Trophoblast cell (in vitro differentiated cells and primary cell): Measurements from ENCODE around the gene SLC45A3. TPM values are rescaled to one million over a fixed set of nuclear protein-coding genes. Genes with fewer than 3 reads are reported as not detected.
"Not testable (repeated sequence)": the region's sequence is repeated elsewhere in the genome, so short reads cannot be mapped to it uniquely, and the experiment has no call there.

Experiments used
- DNase-seq, 2 donors: peaks; one replicate each; pipeline ENCODE4 v3.0.0-alpha.2; 2016
- H2AFZ ChIP-seq: 2 replicates; pipeline ENCODE4 v1.6.1; 2013; ENCODE audit warnings: low read length, moderate library complexity, mild to moderate bottlenecking; ENCODE audit not compliant: insufficient read depth, poor library complexity
- H2AK5ac ChIP-seq: 2 replicates; pipeline ENCODE4 v1.6.1; 2013; ENCODE audit warnings: mild to moderate bottlenecking, low read length
- H2BK120ac ChIP-seq: 2 replicates; pipeline ENCODE4 v1.6.1; 2013; ENCODE audit warnings: low read length, mild to moderate bottlenecking, moderate library complexity; ENCODE audit not compliant: insufficient read depth, poor library complexity
- H2BK12ac ChIP-seq: 2 replicates; pipeline ENCODE4 v1.6.1; 2013; ENCODE audit warnings: mild to moderate bottlenecking, low read length, moderate library complexity
- H2BK5ac ChIP-seq: 2 replicates; pipeline ENCODE4 v1.6.1; 2013; ENCODE audit warnings: low read length, low read depth, moderate library complexity, mild to moderate bottlenecking; ENCODE audit not compliant: poor library complexity
- H3K14ac ChIP-seq: 2 replicates; pipeline ENCODE4 v1.6.1; 2013; ENCODE audit warnings: mild to moderate bottlenecking, low read length
- H3K18ac ChIP-seq: 2 replicates; pipeline ENCODE4 v1.6.1; 2013; ENCODE audit warnings: mild to moderate bottlenecking, low read length
- H3K23ac ChIP-seq: 2 replicates; pipeline ENCODE4 v1.6.1; 2013; ENCODE audit warnings: low read length
- H3K27ac ChIP-seq: 2 replicates; pipeline ENCODE4 v1.5.1; 2013; ENCODE audit warnings: low read depth, mild to moderate bottlenecking, inconsistent platforms, low read length, moderate library complexity
- H3K27me3 ChIP-seq: 2 replicates; pipeline ENCODE4 v1.6.1; 2013; ENCODE audit warnings: inconsistent platforms, mild to moderate bottlenecking, low read length, moderate library complexity; ENCODE audit not compliant: insufficient read depth
- H3K36me3 ChIP-seq, 2 experiments: 1 replicate in 1 of 2; 2 replicates in 1 of 2; pipeline ENCODE4 v1.6.1; 2013; ENCODE audit warnings: low read length in 2 of 2, mild to moderate bottlenecking in 2 of 2, moderate library complexity in 1 of 2; ENCODE audit not compliant: insufficient read depth in 2 of 2, control insufficient read depth in 1 of 2
- H3K4ac ChIP-seq: 2 replicates; pipeline ENCODE4 v1.6.1; 2013; ENCODE audit warnings: low read depth, mild to moderate bottlenecking, low read length, moderate library complexity
- H3K4me1 ChIP-seq, 2 experiments: 1 replicate in 1 of 2; 2 replicates in 1 of 2; pipeline ENCODE4 v1.6.1; 2013; ENCODE audit warnings: low read length in 2 of 2, mild to moderate bottlenecking in 2 of 2, moderate library complexity in 1 of 2; ENCODE audit not compliant: insufficient read depth in 2 of 2, control insufficient read depth in 1 of 2
- H3K4me2 ChIP-seq: 2 replicates; pipeline ENCODE4 v1.6.1; 2013; ENCODE audit warnings: inconsistent platforms, mild to moderate bottlenecking, low read length, moderate library complexity
- H3K4me3 ChIP-seq: 2 replicates; pipeline ENCODE4 v1.5.1; 2013; ENCODE audit warnings: mild to moderate bottlenecking, low read depth, low read length, inconsistent platforms
- H3K79me1 ChIP-seq: one replicate; pipeline ENCODE4 v1.6.1; 2013; ENCODE audit warnings: low read length
- H3K79me2 ChIP-seq: 2 replicates; pipeline ENCODE4 v1.6.1; 2013; ENCODE audit warnings: low read length, mild to moderate bottlenecking; ENCODE audit not compliant: control insufficient read depth, insufficient read depth, poor library complexity
- H3K9ac ChIP-seq: 2 replicates; pipeline ENCODE4 v1.6.1; 2013; ENCODE audit warnings: mild to moderate bottlenecking, low read length
- H3K9me3 ChIP-seq: 2 replicates; pipeline ENCODE4 v1.6.1; 2013; ENCODE audit warnings: low read depth, mild to moderate bottlenecking, control low read depth, inconsistent platforms, low read length; ENCODE audit not compliant: insufficient read depth
- H4K12ac ChIP-seq: 2 replicates; pipeline ENCODE4 v1.6.1; 2013; ENCODE audit warnings: low read depth, mild to moderate bottlenecking, low read length, moderate library complexity
- H4K8ac ChIP-seq: 2 replicates; pipeline ENCODE4 v1.6.1; 2013; ENCODE audit warnings: low read depth, mild to moderate bottlenecking, low read length, moderate library complexity
- H4K91ac ChIP-seq: one replicate; pipeline ENCODE4 v1.6.1; 2013; ENCODE audit warnings: low read depth, mild to moderate bottlenecking, low read length, moderate library complexity
- WGBS: extraction: QIAGEN DNeasy Blood & Tissue Kit; methylation state at CpG from one replicate; pipeline ENCODE4 v1.1.7; 2013; ENCODE audit warnings: missing lambda C conversion rate; ENCODE audit not compliant: insufficient read length, insufficient coverage; ENCODE audit errors: extremely low coverage; 5-methylcytosine and 5-hydroxymethylcytosine counted together
- polyA plus RNA-seq: library from polyadenylated mRNA; stranded (reverse); fragments of 200-250 nt; gene quantifications from 2 replicates; pipeline ENCODE4 v1.2.3, GENCODE V29; 2013

SLC45A3 gene, protein sequence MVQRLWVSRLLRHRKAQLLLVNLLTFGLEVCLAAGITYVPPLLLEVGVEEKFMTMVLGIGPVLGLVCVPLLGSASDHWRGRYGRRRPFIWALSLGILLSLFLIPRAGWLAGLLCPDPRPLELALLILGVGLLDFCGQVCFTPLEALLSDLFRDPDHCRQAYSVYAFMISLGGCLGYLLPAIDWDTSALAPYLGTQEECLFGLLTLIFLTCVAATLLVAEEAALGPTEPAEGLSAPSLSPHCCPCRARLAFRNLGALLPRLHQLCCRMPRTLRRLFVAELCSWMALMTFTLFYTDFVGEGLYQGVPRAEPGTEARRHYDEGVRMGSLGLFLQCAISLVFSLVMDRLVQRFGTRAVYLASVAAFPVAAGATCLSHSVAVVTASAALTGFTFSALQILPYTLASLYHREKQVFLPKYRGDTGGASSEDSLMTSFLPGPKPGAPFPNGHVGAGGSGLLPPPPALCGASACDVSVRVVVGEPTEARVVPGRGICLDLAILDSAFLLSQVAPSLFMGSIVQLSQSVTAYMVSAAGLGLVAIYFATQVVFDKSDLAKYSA
- 1.7 and 1.8 TPM in 2 replicates for polyA plus RNA-seq

- WGBS = no CpG with 5 or more reads among the region's 86 CpGs
- no peak for DNase-seq
- peak within 1 kb of the TSS; percentile 28 for H3K18ac ChIP-seq
Observed at GRCh38 chr1:205680073-205680851, at the start of gene SLC45A3. Gene SLC45A3 (minus strand): TSS chr1:205680509. CDS start chr1:205664656, 15,853 bp downstream.

DNA sequence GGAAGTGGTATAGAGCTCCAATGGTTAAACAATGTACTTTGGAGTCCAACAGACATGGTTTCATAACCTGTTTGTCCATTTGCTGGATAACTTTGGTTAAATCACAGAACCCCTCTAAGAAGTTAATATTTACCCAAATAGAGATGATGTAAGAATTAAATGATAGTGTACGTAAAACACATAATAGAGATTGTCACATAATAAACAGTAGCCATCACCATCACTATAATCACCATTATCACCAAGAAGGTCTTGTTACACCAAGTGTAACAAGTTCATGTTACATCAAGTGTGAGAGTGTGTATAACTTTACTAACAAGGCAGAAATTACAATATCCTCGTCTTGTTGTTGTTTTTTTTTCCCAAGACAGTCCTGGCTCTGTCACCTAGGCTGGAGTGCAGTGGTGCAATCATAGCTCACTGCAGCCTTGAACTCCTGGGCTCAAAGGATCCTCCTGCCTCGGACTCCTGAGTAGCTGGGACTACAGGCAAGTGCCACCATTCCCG lies 46.4 kb upstream of the SLC45A3 start:
- H3K79me1 ChIP-seq = no peaks in the 10 kb centered on the region
- DNase-seq = no peak
- H3K23ac ChIP-seq = no peak overlapping the region
- no peak overlapping the region for H3K18ac ChIP-seq
- H3K4me3 ChIP-seq = no peak overlapping the region
- H3K4ac ChIP-seq = no peak overlapping the region
- H2BK120ac ChIP-seq = no peak overlapping the region
- H2BK5ac ChIP-seq = no peak overlapping the region
- no peak overlapping the region for H3K14ac ChIP-seq
- no peaks in the 10 kb centered on the region for H3K79me2 ChIP-seq
- H3K9ac ChIP-seq = no peak overlapping the region
- no CpG with 5 or more reads among the region's 4 CpGs for WGBS
- no peak overlapping the region for H4K12ac ChIP-seq
- no peaks in the 10 kb centered on the region for H3K9me3 ChIP-seq
- H3K4me2 ChIP-seq = no peak overlapping the region
- no peaks in the 10 kb centered on the region for H3K27me3 ChIP-seq
- H3K4me1 ChIP-seq = no peaks in the 10 kb centered on the region
- H2BK12ac ChIP-seq = no peak overlapping the region
- no peak overlapping the region for H4K91ac ChIP-seq
- H2AFZ ChIP-seq = no peak overlapping the region
- H2AK5ac ChIP-seq = no peak overlapping the region
- H3K27ac ChIP-seq = no peak overlapping the region
- H3K36me3 ChIP-seq = peaks cover 12 to 30% of the 10 kb centered on the region in 2 experiments
- H4K8ac ChIP-seq = no peak overlapping the region

More at GRCh38 chr1:205680073-205680851, at the start of gene SLC45A3:
- H4K12ac ChIP-seq = peak within 1 kb of the TSS; percentile 45
- H2AFZ ChIP-seq = peak within 1 kb of the TSS; percentile 82
- no peak within 1 kb of the TSS for H3K27ac ChIP-seq
- H3K4me2 ChIP-seq = peak within 1 kb of the TSS; percentile 99
- H2AK5ac ChIP-seq = no peak within 1 kb of the TSS
- no peaks in the 10 kb centered on the region for H3K79me2 ChIP-seq
- peak within 1 kb of the TSS; percentile 58 for H4K91ac ChIP-seq
- H3K27me3 ChIP-seq = no peaks in the 10 kb centered on the region
- H3K14ac ChIP-seq = peak within 1 kb of the TSS; percentile 27
- peak within 1 kb of the TSS; percentile 26 for H2BK120ac ChIP-seq
- peak within 1 kb of the TSS; percentile 71 for H3K9ac ChIP-seq
- peaks cover 2% of the 10 kb centered on the region for H3K9me3 ChIP-seq
- H3K4me3 ChIP-seq = peak within 1 kb of the TSS; percentile 88
- peak within 1 kb of the TSS; percentile 8 for H2BK5ac ChIP-seq
- peak within 1 kb of the TSS; percentile 18 for H2BK12ac ChIP-seq
- peak within 1 kb of the TSS; percentile 59 for H4K8ac ChIP-seq
- no peaks in the 10 kb centered on the region for H3K36me3 ChIP-seq
- H3K23ac ChIP-seq = no peak within 1 kb of the TSS
- H3K79me1 ChIP-seq = peaks cover 6% of the 10 kb centered on the region
- H3K4me1 ChIP-seq = peaks cover 4 to 13% of the 10 kb centered on the region in 2 experiments
- no peak within 1 kb of the TSS for H3K4ac ChIP-seq

GRCh38 chr1:205725514-205725913 lies 45.2 kb upstream of the SLC45A3 start:
- H2AFZ ChIP-seq = no peak overlapping the region
- H3K9ac ChIP-seq = no peak overlapping the region
- no peak overlapping the region for H3K27ac ChIP-seq
- no peak overlapping the region for H4K8ac ChIP-seq
- no peak overlapping the region for H3K23ac ChIP-seq
- H3K14ac ChIP-seq = no peak overlapping the region
- no peaks in the 10 kb centered on the region for H3K4me1 ChIP-seq
- H3K79me2 ChIP-seq = no peaks in the 10 kb centered on the region
- H2BK12ac ChIP-seq = no peak overlapping the region
- DNase-seq = no peak
- H3K4me2 ChIP-seq = no peak overlapping the region
- no peak overlapping the region for H3K4me3 ChIP-seq
- no CpG with 5 or more reads among the region's 1 CpG for WGBS
- no peaks in the 10 kb centered on the region for H3K27me3 ChIP-seq
- H3K18ac ChIP-seq = no peak overlapping the region
- no peak overlapping the region for H2AK5ac ChIP-seq
- no peak overlapping the region for H2BK5ac ChIP-seq
- no peak overlapping the region for H2BK120ac ChIP-seq
- H4K91ac ChIP-seq = no peak overlapping the region
- H4K12ac ChIP-seq = no peak overlapping the region
- H3K9me3 ChIP-seq = no peaks in the 10 kb centered on the region
- H3K79me1 ChIP-seq = no peaks in the 10 kb centered on the region
- H3K36me3 ChIP-seq = peaks cover 16 to 31% of the 10 kb centered on the region in 2 experiments
- H3K4ac ChIP-seq = no peak overlapping the region

GRCh38 chr1:205720740-205721139 lies 40.4 kb upstream of the SLC45A3 start:
- peaks cover 14 to 22% of the 10 kb centered on the region in 2 experiments for H3K36me3 ChIP-seq
- H3K27me3 ChIP-seq, DNase-seq, H2AFZ ChIP-seq, H2BK120ac ChIP-seq, H3K4me3 ChIP-seq, H3K27ac ChIP-seq, H3K4me2 ChIP-seq, H3K79me2 ChIP-seq, H4K8ac ChIP-seq, H4K12ac ChIP-seq, H3K9ac ChIP-seq, H4K91ac ChIP-seq, H3K9me3 ChIP-seq, H2BK12ac ChIP-seq, H3K4me1 ChIP-seq, H3K14ac ChIP-seq, H3K18ac ChIP-seq, H3K4ac ChIP-seq, H2AK5ac ChIP-seq, H3K79me1 ChIP-seq, H2BK5ac ChIP-seq, H3K23ac ChIP-seq: not testable (repeated sequence)
- WGBS = no CpG with 5 or more reads among the region's 2 CpGs
